WTC11 (cell line): ENCODE results near the gene AFAP1L2.
"Not testable (repeated sequence)": the region's sequence is repeated elsewhere in the genome, so short reads cannot be mapped to it uniquely, and the experiment has no call there.

Source experiments
- GABPB1 ChIP-seq: sonication (generic); formaldehyde crosslinking; IDR thresholded peaks from 2 replicates; pipeline ENCODE4 v1.8.1; 2023; ENCODE audit warnings: mild to moderate bottlenecking, missing genetic modification reagents
- ZNF512 ChIP-seq: sonication (generic); formaldehyde crosslinking; IDR thresholded peaks from 2 replicates; pipeline ENCODE4 v1.8.1; 2022; ENCODE audit warnings: missing genetic modification reagents, borderline replicate concordance
- TF ChIP-seq, protein P1 (sequence below): sonication (generic); formaldehyde crosslinking; IDR thresholded peaks from 2 replicates; pipeline ENCODE4 v1.8.0; 2022; ENCODE audit warnings: mild to moderate bottlenecking, missing genetic modification reagents

GRCh38 chr10:114333441-114333840, 70.9 kb downstream of the AFAP1L2 start:
- TF ChIP-seq ZNF512, GABPB1 (CRISPR knock-in tag): not testable (repeated sequence)
- TF ChIP-seq, protein P1, sequence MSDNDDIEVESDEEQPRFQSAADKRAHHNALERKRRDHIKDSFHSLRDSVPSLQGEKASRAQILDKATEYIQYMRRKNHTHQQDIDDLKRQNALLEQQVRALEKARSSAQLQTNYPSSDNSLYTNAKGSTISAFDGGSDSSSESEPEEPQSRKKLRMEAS = not testable (repeated sequence)
